A549 (cell line): ENCODE measurements around the gene ITGA2.

Source experiments
- CBX8 ChIP-seq: fragments of 200-600 bp; sonication (generic); IDR thresholded peaks from 2 replicates; pipeline ENCODE4 v1.6.1; 2016
- EP300 ChIP-seq, 2 experiments: fragments of >200 bp; sonication (Bioruptor Twin); formaldehyde crosslinking; IDR thresholded peaks; 2 replicates in 1 of 2; 3 replicates in 1 of 2; pipeline ENCODE4 v1.6.1; 2016 to 2017
- KDM1A ChIP-seq: fragments of 200-600 bp; sonication (generic); IDR thresholded peaks from 2 replicates; pipeline ENCODE4 v1.6.1; 2016; ENCODE audit warnings: low read depth, mild to moderate bottlenecking
- NPAS2 ChIP-seq: fragments of 250-450 bp; sonication (Bioruptor Pico); IDR thresholded peaks from 2 replicates; pipeline ENCODE4 v1.8.0; 2022; ENCODE audit warnings: mild to moderate bottlenecking, moderate library complexity, borderline replicate concordance
- POLR2A ChIP-seq: IDR thresholded peaks from 2 replicates; pipeline ENCODE4 v1.6.1; 2012; ENCODE audit warnings: mild to moderate bottlenecking, low read length
- POLR2AphosphoS2 ChIP-seq: conservative IDR thresholded peaks from 2 replicates; pipeline ENCODE4 v1.6.1; 2012; ENCODE audit warnings: low read length, improper control_type of control experiment, inconsistent platforms
- SMC3 ChIP-seq: fragments of >200 bp; sonication (Bioruptor Twin); formaldehyde crosslinking; IDR thresholded peaks from 3 replicates; pipeline ENCODE4 v1.6.1; 2018; ENCODE audit warnings: inconsistent platforms
- TF ChIP-seq, protein P1 (sequence below): fragments of 200-600 bp; sonication (generic); IDR thresholded peaks from 2 replicates; pipeline ENCODE4 v1.6.1; 2016; ENCODE audit warnings: antibody characterized with exemption, mild to moderate bottlenecking, moderate library complexity
- TF ChIP-seq, protein P2 (sequence below): fragments of >200 bp; sonication (Bioruptor Twin); formaldehyde crosslinking; IDR thresholded peaks from 3 replicates; pipeline ENCODE4 v1.5.1; 2016
- TF ChIP-seq, protein P3 (sequence below): fragments of 450-650 bp; IDR thresholded peaks from 2 replicates; pipeline ENCODE4 v1.6.1; 2014; ENCODE audit warnings: antibody characterized with exemption
- TF ChIP-seq, protein P4 (sequence below): IDR thresholded peaks from 2 replicates; pipeline ENCODE4 v1.6.1; 2012
- TF ChIP-seq, protein P5 (sequence below): IDR thresholded peaks from 2 replicates; pipeline ENCODE4 v1.6.1; 2012
- TF ChIP-seq, protein P6 (sequence below): fragments of >200 bp; sonication (Bioruptor Twin); formaldehyde crosslinking; IDR thresholded peaks from 3 replicates; pipeline ENCODE4 v1.6.1; 2016

DNA sequence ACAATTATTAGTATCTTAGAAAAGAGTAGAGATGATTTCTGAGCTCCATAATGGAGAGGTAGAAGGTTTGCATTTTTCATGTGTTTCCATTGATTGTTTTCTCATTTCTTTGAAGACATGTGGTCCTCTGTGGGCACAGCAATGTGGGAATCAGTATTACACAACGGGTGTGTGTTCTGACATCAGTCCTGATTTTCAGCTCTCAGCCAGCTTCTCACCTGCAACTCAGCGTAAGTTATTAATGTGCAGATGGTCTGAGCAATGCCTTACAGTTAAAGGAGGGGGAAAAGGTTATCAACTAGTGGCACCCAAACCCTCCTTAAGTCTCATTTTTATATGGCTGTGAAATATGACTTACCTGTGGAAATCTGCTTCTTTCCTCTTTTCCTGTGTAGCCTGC is 59.1 kb downstream of the ITGA2 start:
- TF ChIP-seq, protein P1, sequence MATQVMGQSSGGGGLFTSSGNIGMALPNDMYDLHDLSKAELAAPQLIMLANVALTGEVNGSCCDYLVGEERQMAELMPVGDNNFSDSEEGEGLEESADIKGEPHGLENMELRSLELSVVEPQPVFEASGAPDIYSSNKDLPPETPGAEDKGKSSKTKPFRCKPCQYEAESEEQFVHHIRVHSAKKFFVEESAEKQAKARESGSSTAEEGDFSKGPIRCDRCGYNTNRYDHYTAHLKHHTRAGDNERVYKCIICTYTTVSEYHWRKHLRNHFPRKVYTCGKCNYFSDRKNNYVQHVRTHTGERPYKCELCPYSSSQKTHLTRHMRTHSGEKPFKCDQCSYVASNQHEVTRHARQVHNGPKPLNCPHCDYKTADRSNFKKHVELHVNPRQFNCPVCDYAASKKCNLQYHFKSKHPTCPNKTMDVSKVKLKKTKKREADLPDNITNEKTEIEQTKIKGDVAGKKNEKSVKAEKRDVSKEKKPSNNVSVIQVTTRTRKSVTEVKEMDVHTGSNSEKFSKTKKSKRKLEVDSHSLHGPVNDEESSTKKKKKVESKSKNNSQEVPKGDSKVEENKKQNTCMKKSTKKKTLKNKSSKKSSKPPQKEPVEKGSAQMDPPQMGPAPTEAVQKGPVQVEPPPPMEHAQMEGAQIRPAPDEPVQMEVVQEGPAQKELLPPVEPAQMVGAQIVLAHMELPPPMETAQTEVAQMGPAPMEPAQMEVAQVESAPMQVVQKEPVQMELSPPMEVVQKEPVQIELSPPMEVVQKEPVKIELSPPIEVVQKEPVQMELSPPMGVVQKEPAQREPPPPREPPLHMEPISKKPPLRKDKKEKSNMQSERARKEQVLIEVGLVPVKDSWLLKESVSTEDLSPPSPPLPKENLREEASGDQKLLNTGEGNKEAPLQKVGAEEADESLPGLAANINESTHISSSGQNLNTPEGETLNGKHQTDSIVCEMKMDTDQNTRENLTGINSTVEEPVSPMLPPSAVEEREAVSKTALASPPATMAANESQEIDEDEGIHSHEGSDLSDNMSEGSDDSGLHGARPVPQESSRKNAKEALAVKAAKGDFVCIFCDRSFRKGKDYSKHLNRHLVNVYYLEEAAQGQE: no peak
- no peak for TF ChIP-seq POLR2AphosphoS2
- TF ChIP-seq SMC3: no peak
- TF ChIP-seq, protein P2, sequence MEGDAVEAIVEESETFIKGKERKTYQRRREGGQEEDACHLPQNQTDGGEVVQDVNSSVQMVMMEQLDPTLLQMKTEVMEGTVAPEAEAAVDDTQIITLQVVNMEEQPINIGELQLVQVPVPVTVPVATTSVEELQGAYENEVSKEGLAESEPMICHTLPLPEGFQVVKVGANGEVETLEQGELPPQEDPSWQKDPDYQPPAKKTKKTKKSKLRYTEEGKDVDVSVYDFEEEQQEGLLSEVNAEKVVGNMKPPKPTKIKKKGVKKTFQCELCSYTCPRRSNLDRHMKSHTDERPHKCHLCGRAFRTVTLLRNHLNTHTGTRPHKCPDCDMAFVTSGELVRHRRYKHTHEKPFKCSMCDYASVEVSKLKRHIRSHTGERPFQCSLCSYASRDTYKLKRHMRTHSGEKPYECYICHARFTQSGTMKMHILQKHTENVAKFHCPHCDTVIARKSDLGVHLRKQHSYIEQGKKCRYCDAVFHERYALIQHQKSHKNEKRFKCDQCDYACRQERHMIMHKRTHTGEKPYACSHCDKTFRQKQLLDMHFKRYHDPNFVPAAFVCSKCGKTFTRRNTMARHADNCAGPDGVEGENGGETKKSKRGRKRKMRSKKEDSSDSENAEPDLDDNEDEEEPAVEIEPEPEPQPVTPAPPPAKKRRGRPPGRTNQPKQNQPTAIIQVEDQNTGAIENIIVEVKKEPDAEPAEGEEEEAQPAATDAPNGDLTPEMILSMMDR: no peak
- TF ChIP-seq, protein P3, sequence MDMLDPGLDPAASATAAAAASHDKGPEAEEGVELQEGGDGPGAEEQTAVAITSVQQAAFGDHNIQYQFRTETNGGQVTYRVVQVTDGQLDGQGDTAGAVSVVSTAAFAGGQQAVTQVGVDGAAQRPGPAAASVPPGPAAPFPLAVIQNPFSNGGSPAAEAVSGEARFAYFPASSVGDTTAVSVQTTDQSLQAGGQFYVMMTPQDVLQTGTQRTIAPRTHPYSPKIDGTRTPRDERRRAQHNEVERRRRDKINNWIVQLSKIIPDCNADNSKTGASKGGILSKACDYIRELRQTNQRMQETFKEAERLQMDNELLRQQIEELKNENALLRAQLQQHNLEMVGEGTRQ: no peak
- TF ChIP-seq, protein P4, sequence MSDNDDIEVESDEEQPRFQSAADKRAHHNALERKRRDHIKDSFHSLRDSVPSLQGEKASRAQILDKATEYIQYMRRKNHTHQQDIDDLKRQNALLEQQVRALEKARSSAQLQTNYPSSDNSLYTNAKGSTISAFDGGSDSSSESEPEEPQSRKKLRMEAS: no peak
- TF ChIP-seq POLR2A: no peak
- TF ChIP-seq CBX8: no peak
- no peak for TF ChIP-seq NPAS2 (CRISPR knock-in tag)
- no peak for TF ChIP-seq KDM1A
- TF ChIP-seq, protein P5, sequence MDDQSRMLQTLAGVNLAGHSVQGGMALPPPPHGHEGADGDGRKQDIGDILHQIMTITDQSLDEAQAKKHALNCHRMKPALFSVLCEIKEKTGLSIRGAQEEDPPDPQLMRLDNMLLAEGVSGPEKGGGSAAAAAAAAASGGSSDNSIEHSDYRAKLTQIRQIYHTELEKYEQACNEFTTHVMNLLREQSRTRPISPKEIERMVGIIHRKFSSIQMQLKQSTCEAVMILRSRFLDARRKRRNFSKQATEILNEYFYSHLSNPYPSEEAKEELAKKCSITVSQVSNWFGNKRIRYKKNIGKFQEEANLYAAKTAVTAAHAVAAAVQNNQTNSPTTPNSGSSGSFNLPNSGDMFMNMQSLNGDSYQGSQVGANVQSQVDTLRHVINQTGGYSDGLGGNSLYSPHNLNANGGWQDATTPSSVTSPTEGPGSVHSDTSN: no peak
- TF ChIP-seq, protein P6, sequence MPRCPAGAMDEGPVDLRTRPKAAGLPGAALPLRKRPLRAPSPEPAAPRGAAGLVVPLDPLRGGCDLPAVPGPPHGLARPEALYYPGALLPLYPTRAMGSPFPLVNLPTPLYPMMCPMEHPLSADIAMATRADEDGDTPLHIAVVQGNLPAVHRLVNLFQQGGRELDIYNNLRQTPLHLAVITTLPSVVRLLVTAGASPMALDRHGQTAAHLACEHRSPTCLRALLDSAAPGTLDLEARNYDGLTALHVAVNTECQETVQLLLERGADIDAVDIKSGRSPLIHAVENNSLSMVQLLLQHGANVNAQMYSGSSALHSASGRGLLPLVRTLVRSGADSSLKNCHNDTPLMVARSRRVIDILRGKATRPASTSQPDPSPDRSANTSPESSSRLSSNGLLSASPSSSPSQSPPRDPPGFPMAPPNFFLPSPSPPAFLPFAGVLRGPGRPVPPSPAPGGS: no peak
- no peak for TF ChIP-seq EP300 (IDR thresholded peaks at IDR 0.05)
